ENCODE results near the gene FAM32A.

Gene FAM32A

DNA sequence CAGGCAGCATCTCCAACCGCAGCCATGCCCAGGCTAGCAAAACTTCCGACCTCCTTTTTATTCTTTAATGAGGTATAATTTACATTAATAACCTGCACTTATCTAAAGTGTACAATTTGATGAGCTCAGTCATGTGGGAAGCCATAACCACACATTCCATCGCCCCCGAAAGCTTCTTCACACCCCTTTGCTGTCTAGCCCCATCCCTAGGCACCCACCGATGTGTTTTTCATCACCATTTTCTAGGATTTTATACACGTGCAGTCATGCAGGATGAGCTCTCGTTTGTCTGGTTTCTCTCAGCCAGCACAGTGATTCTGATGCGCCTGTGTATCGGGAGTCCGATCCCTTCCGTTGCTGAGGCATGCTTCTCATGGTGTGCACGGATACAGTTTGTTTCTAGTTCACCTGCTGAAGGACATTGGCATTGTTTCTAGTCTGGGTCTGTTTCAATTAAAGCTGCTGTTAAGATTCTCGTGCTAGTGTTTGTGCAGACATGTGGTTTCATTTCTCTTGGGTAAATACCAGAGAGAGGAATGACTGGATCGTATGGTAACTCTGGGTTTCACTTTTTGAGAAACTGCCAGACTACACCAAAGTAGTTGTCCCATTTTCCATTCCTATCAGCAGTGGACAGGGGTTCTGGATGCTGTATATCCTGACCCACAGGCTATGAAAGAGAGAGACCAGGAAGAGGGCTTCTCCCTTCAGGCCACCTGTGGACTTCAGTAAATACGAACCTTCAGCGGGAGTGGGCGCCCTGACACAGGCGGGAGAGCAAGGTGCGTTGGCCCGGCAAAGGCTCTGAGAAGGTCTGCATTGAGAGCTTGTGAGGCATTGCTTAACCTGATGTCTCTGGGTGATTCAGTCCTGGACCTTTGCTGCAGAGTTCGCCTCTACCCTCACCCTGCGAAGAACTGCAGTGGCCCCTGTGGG lies 17.4 kb downstream of the FAM32A start:
- DNase-seq (ENCODE audit: low read depth), result no peak

DNA sequence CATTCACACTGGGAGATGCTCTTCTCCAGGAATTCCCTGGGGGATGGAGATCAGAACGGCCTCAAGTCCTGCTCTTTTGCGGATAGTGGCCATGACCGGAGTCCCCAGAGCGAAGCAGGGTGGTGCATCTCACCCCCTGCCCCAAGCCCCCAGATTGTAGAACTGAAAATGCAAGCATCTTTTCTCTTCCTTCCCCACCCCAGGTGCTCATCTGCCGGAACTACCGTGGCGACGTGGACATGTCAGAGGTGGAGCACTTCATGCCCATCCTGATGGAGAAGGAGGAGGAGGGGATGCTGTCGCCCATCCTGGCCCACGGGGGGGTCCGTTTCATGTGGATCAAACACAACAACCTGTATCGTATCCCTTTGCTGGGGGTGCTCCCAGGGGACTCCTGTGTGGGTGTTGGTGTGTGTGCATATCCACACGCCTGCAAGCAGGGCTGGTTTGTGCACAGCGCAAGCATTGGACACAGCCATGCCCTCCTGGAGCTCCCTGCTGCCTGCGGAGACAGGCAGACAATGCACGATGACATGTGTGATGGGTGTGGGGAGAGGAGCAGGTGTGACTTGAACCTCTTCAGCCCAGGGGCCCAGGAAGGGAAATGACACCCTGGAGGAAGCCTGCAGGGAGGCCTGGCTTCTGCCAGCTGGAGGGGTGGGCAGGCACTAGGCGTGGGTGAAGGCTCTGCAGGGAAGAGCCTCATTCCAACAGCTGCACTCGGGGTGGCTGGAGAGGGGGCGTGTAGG lies 18.2 kb downstream of the FAM32A start:
- no peak for DNase-seq (ENCODE audit: low read depth)

DNA sequence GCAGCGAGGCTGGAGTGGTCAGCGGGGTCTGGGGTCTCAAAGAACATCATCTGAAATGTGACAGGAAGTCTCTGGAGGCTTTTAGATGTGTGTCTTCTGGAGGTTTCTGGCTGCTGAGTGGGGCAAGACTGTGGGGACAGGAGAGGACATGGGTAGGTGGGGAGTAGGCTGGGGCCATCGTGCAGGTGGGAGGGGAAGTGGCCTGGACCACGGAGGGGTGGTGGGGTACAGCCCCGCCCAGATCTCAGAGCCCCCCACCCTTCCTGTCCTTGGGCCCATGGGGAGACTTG lies 18.7 kb downstream of the FAM32A start:
- no peak for DNase-seq (ENCODE audit: low read depth)

DNA sequence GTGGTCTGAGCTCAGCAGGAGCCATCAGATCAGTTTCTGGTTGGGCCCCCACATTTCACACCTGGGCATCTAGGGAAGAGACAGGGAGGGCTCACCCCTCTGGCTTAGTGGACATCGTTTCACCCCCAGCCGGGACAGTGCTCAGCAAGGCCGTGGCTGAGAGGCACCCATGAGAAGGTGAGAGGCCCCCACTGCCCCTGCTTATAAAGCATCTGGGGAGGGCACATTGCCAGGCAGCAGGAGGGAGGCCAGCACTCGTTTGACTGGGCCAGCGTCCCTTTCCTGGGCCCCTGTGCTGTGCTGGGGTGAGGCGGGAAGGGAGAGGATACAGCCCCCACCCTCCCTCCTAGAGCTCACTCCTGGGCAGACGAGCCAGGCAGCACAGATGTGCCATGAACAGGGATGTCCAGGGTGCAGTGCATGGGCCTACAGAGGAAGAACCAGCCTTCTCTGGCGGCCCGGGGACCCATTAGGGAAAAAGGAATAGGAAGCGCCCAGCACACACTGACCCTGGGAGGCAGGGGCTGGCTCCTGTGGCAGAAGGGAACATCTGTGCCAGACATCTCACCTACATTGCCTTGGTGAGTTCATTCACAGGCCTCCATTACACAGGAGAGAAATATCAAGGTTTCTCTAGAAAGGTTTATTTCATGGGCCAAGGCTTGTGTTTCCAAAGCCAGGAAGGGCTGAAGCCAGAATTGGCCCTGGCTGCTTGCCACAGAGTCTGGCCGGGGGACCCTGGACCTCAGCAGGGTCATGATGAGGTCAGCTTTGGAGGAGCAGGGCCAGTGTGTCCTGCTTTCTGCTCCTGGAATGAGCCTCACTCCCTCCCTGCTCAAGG lies 20.2 kb downstream of the FAM32A start:
- no peak for DNase-seq (ENCODE audit: low read depth)

DNA sequence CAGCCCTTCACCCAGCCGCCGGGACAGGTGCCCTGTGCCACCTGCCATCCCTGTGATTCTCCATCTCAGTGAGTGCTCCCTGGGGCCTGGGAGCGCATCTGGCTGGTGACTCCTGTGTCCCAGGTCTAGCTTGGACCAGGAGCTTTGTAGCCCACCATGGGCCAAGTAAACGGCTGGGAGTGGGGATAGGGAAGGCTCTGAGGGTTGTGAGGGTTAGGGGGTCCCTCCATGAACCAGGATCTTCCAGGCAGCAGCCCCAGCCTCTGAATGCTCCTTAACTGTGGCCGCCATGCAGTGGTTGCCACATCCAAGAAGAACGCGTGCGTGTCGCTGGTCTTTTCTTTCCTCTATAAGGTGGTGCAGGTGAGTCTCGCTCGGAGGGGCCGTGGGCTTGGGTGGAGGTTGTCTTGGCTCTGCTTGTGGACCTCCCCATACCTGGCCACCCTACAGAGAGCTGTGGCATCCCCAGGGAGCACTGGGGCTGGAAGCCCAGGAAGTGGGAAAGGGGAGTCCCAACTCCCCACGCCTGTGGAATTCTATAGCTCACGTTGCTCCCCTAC lies 20.9 kb downstream of the FAM32A start:
- no peak for DNase-seq (ENCODE audit: low read depth)

DNA sequence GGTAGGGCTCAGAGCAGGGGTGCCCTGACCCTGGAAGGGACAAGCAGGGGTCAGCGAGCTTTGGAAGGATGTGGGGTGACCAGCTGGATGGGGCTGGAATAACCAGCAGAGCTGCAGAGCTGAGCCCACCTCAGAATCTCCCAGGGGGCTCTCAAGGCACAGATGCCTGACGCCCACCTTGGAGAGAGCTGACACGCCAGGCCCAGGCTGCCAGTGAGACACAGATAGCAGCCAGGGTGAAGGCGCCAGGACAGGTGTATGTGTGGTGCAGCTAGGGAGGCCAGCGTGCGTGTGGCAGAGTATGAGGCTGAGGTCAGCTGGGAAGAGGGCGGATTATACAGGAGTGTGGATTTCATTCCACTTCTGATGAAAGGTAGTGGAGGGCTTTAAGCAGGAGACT lies 21.4 kb downstream of the FAM32A start:
- DNase-seq (ENCODE audit: low read depth), result no peak

DNA sequence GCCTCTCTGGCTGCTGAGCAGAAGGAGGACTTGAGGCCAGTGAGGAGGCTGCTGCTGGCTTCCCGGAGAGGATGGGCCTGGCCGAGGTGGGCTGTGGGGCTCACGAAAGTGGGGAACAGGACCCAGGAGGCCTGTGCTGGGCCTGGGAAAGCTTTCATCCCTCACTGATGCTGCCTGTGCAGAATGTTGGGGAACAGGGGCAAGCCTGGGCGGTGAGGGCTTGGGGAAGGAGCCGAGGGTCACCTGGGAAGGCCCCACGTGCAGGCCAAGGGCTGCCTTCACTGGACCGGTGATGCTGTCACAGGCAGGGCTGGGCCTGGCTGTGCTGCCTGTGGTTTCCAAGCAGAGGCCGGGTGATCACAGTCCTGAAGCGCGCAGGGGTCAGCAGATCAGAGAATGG lies 21.9 kb downstream of the FAM32A start:
- no peak for DNase-seq (ENCODE audit: low read depth)

DNA sequence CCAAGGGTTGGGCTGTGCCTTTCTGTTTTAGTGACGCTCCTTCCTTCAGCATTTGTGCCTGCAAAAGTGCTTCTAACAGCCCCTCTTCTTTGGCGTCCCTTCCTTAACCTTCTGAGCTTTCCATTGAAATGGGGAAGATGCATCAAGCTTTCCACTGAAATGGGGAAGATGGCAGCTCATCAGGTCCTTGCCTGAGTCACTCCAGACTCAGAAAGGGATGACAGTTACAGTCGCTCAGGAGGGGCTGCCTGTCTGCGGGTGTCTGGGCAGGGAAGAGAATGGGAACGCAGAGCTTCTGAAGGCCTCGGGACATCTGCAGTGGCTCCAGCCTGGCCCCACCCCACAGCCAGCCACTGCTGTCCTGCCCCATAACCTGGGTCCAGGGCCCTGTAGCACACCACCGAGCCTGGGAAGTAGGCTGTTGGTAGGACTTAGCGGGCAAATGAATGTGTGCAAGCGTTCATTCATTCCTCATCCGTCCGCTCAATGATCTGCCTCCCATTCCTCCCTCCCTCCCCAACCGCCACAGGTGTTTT lies 22.3 kb downstream of the FAM32A start:
- no peak for DNase-seq (ENCODE audit: low read depth)

DNA sequence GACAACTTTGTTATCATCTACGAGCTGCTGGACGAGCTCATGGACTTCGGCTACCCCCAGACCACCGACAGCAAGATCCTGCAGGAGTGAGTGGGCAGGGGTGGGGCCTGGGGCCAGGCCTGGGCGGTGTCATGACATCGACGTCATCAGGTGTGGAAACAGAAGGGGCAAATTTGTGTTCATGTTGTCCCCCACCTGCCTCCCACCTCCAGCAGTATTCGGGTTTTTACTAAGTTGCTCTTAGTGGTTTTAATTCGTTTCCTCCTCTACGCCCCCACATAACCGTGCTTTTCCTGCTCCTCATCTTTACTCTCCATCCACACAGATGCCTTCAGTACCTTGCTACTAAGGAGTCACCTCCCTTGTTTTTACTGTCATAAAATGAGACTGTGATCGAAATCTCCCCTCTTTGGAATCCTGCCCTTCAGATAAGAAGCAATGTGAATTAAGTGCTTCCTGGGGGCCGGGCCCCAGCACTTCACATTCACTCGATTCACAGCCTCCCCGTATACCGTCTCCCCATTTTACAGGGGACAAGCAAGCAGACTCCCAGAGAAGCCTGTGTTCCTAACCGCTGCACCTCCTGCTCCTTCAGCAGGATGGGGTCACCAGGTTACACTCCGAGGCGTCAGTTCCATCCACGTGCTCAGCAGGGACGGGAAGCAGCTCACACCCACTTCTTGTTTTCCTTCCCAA lies 23.0 kb downstream of the FAM32A start:
- no peak for DNase-seq (ENCODE audit: low read depth)

DNA sequence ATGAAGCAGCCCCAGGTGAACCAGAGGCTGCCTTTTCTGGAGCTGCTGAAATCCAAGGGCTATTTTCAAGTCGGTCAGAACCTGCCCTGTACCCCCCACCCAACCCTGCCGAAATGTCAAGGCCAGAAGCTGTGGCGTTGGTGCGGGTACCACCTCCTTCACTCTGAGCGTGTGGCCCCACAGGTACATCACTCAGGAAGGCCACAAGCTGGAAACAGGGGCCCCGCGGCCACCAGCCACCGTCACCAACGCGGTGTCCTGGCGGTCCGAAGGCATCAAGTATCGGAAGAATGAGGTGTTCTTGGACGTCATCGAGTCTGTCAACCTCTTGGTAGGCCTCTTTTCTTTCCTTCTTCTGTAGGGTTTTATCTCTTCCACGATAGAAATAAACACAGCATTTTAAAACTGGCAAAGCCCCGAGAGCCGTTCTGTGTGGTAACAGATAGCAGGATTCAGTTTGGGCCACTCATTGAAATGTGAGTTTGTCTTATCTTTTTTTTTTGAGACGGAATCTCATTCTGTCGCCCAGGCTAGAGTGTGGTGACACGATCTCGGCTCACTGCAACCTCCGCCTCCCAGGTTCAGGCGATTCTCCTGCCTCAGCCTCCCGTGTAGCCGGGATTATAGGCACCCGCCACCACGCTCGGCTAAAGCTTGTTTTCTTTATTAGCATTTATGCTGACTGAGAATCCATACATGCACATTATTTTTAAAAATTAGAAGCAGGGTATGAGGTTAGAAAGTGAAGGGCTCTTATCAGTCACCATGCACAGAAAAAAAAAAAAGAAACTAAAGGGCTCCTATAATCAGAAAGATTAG lies 23.8 kb downstream of the FAM32A start:
- DNase-seq (ENCODE audit: low read depth), result no peak

DNA sequence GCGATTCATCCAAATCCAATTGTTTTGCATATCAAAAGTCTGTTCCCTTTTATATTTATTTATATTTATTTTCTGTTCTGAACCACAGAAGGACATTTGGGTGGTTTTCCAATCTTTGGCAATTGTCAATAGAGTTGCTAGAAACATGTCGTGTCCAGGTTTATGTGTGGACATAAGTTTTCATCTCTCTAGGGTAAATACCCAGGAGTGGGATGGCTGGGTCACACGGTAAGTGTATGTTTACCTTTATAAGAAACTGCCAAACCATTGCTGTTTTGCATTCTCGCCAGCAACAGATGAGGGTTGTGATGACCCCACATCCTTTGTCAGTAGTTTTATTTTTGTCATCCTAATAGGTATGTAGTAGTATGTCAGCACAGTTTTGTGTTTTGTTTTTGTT lies 25.0 kb downstream of the FAM32A start:
- no peak for DNase-seq (ENCODE audit: low read depth)

DNA sequence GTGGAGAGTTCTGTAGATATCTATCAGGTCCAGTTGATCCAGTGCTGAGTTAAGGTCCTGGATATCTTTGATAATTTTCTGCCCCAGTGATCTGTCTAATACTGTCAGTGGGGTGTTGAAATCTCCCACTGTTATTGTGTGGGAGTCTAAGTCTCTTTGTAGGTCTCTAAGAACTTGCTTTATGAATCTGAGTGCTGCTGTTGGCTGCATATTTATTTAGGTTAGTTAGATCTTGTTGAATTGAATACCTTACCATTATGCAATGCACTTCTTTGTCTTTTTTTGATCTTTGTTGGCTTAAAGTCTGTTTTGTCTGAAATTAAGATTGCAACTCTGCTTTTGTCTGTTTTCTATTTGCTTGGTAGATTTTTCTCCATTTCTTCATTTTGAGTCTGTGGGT lies 27.9 kb downstream of the FAM32A start:
- no peak for DNase-seq (ENCODE audit: low read depth)

DNA sequence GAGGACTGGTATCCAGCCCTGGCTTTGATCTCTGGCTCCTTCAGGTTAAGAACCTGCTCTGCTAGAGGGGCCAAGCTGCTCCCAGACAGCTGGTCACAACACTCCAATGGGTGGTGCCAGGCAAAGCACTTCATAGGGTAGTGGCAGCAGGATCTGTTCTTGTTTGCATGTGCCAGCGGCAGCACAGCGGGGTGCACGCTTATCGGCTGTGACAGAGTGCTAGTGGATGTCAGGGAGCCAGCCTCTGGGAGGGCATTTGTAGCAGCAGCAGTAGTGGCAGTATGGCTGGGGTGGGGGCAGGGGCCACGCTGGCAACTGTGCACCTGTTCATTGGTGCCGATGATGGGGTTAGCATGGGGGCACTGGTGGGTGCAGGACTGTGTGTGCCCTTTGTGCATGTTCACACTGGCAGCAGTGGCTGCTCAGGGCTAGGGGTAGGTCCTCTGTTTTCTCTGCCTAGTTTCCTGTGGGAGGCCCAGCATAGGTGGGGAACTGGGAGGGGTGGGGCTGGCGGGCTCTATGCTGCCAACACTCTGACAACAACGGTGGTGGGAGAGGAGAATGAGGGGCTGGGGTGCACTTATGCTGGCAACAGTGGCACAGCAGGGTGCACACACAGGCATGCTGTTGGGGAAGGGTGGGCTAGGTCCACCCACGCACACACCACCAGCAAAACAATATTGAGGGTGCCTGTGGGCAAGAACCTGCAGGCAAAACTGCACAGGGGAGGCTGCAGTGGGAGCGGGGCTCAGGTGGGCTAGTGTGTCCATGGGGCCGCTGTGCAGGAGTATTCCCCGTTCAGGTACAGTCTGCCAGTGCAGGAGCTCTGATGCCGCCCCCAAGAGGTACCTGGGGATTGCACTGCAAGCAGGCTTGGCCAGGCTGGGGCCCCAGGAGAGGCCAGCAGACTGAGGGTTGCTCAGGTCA lies 31.8 kb downstream of the FAM32A start:
- DNase-seq (ENCODE audit: low read depth), result no peak

DNA sequence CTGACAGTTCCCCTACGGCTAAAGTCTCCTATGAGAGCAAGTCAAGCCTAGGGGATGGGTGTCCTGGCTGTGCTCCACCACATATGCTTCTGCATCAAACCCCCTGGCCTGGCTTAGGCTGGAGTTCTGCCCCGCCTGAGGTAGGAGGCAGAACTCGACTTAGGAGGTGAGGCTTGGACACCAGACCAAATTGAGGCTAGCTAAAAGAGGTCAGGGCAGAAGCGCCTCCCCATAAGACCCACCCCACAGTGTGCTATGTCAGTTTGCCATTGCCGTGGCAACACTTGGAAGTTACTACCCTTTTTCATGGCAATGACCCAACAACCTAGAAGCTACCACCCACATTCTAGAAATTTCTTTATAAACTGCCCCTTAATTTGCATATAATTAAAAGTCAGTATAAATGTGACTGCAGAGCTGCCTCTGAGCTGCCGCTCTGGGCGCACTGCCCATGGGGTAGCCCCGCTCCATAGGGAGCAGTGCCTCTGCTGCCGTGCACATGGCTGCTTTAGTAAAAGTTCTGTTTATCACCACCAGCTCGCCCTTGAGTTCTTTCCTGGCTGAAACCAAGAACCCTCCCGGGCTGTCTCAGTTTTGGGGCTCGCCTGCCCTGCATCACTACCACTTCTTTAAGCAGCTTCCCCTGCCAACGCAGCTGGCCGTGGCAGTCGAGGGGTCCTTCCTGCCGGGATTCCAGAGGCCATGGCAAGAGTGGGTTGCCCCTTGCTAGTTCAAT lies 32.7 kb downstream of the FAM32A start:
- DNase-seq (ENCODE audit: low read depth), result no peak

DNA sequence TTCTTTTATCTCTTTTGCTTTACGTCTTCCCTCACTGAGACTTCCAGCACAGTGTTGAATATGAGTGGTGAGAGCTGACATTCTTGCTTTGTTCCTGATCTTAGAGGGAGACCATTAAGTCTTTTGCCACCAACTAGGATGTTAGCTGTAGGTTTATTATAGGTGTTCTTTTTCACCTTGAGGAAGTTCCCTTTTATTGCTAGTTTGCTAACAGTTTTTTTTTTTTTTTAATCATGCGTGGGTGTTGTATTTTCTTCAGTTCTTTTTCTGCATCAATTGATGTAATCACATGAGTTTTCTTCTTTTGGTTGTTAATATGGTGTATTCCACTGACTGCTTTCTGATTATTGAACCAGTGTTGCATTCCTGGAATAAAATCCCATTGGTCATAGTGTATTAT lies 33.6 kb downstream of the FAM32A start:
- no peak for DNase-seq (ENCODE audit: low read depth)

DNA sequence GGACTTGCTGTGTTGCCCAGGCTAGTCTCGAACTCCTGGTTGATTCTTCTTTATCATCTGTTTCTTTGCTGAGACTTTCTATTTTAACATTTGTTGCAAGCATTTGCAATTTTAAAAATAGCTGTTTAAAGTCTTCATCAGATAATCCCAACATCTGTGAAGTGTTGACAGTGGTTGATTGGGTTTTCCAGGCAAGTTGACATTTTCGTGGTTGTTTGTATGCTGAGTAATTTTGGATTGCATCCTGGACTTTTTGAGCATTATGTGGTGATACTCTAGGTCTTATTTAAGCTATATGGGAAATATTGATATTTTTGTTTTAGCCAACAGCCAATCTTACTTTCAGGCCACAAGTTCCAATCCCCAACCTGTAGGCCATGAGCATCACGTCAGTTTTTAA lies 37.6 kb downstream of the FAM32A start:
- no peak for DNase-seq (ENCODE audit: low read depth)

DNA sequence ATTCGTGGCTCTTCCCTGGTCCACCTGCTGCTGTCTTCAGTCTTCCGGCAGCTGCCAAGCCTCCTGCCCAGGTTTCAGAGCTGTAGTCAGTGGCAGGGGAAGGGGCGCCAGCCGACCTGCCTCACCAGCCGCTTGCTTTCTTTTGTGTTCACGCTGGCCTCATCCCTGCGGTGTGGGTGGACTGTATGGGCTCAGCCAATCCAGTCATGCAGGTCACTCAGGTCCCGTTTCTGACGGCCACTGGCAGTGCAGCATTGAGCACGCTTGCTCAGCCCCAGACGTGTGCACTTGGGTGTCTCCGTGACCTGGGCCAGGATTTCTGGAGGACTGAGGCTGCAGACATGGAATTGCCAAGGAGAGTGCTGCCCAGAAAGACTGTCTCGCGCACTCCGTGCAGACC lies 38.5 kb downstream of the FAM32A start:
- DNase-seq (ENCODE audit: low read depth), result no peak

DNA sequence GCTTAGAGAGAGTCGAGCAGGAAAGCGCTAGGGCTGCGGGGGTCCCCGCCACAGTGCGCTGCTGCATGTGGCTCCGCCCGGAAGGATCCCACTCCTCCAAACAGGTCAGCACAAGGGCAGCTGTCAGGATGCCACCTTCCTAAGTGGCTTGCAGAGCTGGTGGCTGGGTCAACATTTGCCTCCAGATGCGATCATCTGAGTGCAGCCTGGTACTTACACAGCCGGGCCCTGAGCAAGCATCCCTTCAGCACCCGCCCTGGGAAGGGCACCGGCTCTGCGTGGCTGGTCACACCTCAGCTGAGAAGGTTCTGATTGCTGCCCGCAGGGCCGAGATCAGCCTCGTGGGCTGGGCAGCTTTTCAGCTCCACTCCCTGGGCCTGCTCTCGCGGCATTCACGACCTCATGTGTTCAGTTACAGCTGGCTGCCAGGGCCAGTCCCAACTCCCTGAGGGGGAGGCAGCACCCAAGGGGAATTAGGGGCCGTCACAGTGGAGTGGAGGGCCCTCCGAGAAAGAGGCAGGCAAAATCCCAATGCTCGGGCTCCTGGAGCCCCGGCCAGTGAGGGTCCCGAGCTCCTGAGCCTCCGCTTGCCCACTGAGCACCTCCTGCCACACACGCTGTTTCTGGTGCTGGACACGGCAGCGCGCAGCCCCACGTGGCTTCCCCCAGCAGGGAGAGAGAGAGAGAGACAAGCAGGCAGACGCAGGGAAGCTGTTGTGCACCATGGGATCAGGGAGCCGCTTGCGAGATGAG lies 39.3 kb downstream of the FAM32A start:
- no peak for DNase-seq (ENCODE audit: low read depth)

All from activated T-helper 1 cell treated with Interleukin-2 at 50 U/mL for 16 hours (primary cell).